Lower lobe of right lung (tissue), 2 donors: Measurements from ENCODE around the gene SF3B6. TPM values are rescaled to one million over a fixed set of nuclear protein-coding genes. Genes with fewer than 3 reads are reported as not detected.

Source experiments
- ATAC-seq, 2 donors: fragments of 200-7000 bp; cut with Tn5 transposase; one replicate each; pipeline ENCODE4 v1.9.1; 2020 to 2022; ENCODE audit warnings: mild to moderate bottlenecking in 2 of 2, moderate library complexity in 2 of 2
- DNase-seq: peaks from one replicate; pipeline ENCODE4 v3.0.0-alpha.2; 2020
- H3K27ac ChIP-seq: fragments of 200-600 bp; one replicate; pipeline ENCODE4 v1.8.0; 2022
- H3K27me3 ChIP-seq: fragments of 200-600 bp; one replicate; pipeline ENCODE4 v1.8.0; 2022; ENCODE audit warnings: low read depth
- H3K36me3 ChIP-seq: fragments of 200-600 bp; one replicate; pipeline ENCODE4 v1.8.0; 2022; ENCODE audit warnings: mild to moderate bottlenecking
- H3K4me1 ChIP-seq: fragments of 200-600 bp; one replicate; pipeline ENCODE4 v1.8.0; 2022
- H3K4me3 ChIP-seq: fragments of 200-600 bp; one replicate; pipeline ENCODE4 v1.8.0; 2022; ENCODE audit warnings: mild to moderate bottlenecking
- H3K9me3 ChIP-seq: fragments of 200-600 bp; one replicate; pipeline ENCODE4 v1.8.0; 2022
- CTCF ChIP-seq: fragments of 200-600 bp; IDR thresholded peaks from one replicate; pipeline ENCODE4 v1.8.0; 2022; ENCODE audit warnings: antibody characterized with exemption, mild to moderate bottlenecking
- intact Hi-C: fragments of 100-400 bp; cut with DNase I; formaldehyde crosslinking; loops from one replicate; pipeline ENCODE4 v1.11.0; 2022
- total RNA-seq: library from RNA; stranded (reverse); fragmentation: NEBNext Ultra II Directional; extraction: Animal tissue kit (Norgen Biotek cat#: 25700); gene quantifications from one replicate; pipeline ENCODE4 v1.2.1, GENCODE V29; 2021
- donor health status: DM: no; HTN: yes; CAD: no; lungs with severe emphysema.

The SF3B6 gene
- total RNA-seq, 1 donor from 2014 or later = 65.5 TPM

- Histone ChIP-seq H3K36me3 (peaks cover 7% of the 10 kb centered on the region), H3K4me3 (no peak overlapping the region), H3K9me3 (no peaks in the 10 kb centered on the region), H3K4me1 (no peaks in the 10 kb centered on the region), H3K27ac (no peak overlapping the region), H3K27me3 (no peaks in the 10 kb centered on the region)
- TF ChIP-seq CTCF = no peak
- intact Hi-C loops = no loop called here
- DNase-seq (no peak), ATAC-seq (no peak)
Observed at GRCh38 chr2:24058564-24059271, 17.4 kb downstream of the SF3B6 start.

GRCh38 chr2:24055750-24056149, 20.4 kb downstream of the SF3B6 start:
- Histone ChIP-seq H3K4me1 (no peaks in the 10 kb centered on the region), H3K36me3 (no peaks in the 10 kb centered on the region), H3K27me3 (no peaks in the 10 kb centered on the region), H3K9me3 (no peaks in the 10 kb centered on the region), H3K27ac (no peak overlapping the region), H3K4me3 (no peak overlapping the region)
- no peak for ATAC-seq
- DNase-seq = no peak
- intact Hi-C loops = no loop called here
- TF ChIP-seq CTCF = no peak

DNA sequence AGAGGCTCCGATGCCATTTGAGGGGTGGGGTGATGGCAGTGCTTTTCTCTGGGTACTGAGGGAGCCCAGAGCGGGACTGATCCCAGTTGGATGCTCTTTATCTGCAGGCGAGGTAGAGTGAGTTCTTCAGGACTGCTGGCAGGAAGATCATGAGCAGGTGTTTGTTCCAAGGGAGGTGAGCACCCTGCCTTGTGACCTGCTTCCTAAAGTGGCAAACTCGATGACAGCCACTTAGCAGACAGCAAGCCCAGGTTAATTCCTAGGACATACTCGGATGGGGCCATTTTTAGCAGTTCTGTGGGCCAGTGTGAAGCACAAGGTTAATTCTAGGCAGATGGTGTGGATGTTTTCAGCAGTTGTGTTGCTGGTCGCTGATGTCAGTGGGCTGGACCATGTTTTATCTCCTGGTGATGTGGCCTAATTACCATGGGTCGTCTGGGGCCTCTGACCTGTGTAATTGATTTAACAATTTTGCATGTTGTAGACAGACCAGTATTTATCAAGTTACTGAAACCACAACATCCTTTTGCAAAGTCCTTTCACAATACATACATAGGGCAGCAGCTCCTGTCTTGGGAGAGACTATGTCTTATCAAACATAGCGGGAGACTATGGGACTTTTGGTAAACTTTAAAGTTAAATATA, 21.6 kb downstream of the SF3B6 start:
- no peaks in the 10 kb centered on the region for H3K36me3 ChIP-seq
- intact Hi-C loops = no loop called here
- H3K27me3 ChIP-seq = no peaks in the 10 kb centered on the region
- no peak for TF ChIP-seq CTCF
- no peaks in the 10 kb centered on the region for H3K9me3 ChIP-seq
- DNase-seq (no peak), ATAC-seq (no peak)
- H3K4me3 ChIP-seq = no peak overlapping the region
- peaks cover 7% of the 10 kb centered on the region for H3K4me1 ChIP-seq
- H3K27ac ChIP-seq = no peak overlapping the region

DNA sequence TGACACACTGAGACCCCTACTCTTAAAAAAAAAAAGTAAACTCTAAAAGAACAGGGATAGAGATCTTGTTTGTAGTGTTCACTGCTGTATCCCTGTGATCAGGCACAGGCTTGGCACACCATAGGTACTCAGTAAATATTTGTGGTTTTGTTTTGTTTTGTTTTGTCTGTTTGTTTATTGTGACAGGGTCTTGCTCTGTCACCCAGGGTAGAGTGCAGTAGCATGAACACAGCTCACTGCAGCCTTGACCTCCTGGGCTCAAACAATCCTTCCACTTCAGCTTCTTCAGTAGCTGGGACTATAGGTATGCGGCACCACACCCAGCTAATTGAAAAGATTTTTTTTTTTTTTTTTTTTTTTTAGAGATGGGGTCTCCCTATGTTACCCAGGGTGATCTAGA, 23.2 kb downstream of the SF3B6 start:
- H3K4me1 ChIP-seq = peaks cover 17% of the 10 kb centered on the region
- no peak overlapping the region for H3K4me3 ChIP-seq
- ATAC-seq (no peak), DNase-seq (no peak)
- no peak overlapping the region for H3K27ac ChIP-seq
- intact Hi-C loops = no loop called here
- no peaks in the 10 kb centered on the region for H3K36me3 ChIP-seq
- no peaks in the 10 kb centered on the region for H3K27me3 ChIP-seq
- TF ChIP-seq CTCF = no peak
- no peaks in the 10 kb centered on the region for H3K9me3 ChIP-seq

GRCh38 chr2:24051833-24052232, 24.3 kb downstream of the SF3B6 start:
- ATAC-seq (no peak), DNase-seq (no peak)

More at GRCh38 chr2:24051833-24052232, 24.3 kb downstream of the SF3B6 start:
- Histone ChIP-seq H3K27ac (no peak overlapping the region), H3K9me3 (no peaks in the 10 kb centered on the region), H3K27me3 (no peaks in the 10 kb centered on the region), H3K36me3 (no peaks in the 10 kb centered on the region), H3K4me3 (no peak overlapping the region), H3K4me1 (peaks cover 21% of the 10 kb centered on the region)
- intact Hi-C loops = no loop called here
- no peak for TF ChIP-seq CTCF
